Right lobe of liver (tissue), 6 donors: Measurements from ENCODE around the gene ULBP1. TPM values are rescaled to one million over a fixed set of nuclear protein-coding genes. Genes with fewer than 3 reads are reported as not detected.
"Not testable (repeated sequence)": the region's sequence is repeated elsewhere in the genome, so short reads cannot be mapped to it uniquely, and the experiment has no call there.

Source experiments
- ATAC-seq, 4 donors: fragments of 200-7000 bp; cut with Tn5 transposase; one replicate each; pipeline ENCODE4 v1.9.1; 2020; ENCODE audit warnings: mild to moderate bottlenecking in 4 of 4, moderate library complexity in 4 of 4
- DNase-seq, 3 donors: peaks; one replicate each; pipeline ENCODE4 v3.0.0-alpha.2; 2020
- H3K27ac ChIP-seq, 3 donors: fragments of 200-600 bp; one replicate each; pipeline ENCODE4 v1.8.0; 2022
- H3K27me3 ChIP-seq, 2 donors: fragments of 200-600 bp; one replicate each; pipeline ENCODE4 v1.8.0; 2022
- H3K36me3 ChIP-seq, 4 donors: fragments of 200-600 bp; sonication (generic) in 1 of 4; one replicate each; pipeline versions ENCODE4 v1.5.1 to v1.8.0; 2017 to 2022; ENCODE audit warnings: control low read depth in 1 of 4
- H3K4me1 ChIP-seq, 4 donors: fragments of 200-600 bp; sonication (generic) in 1 of 4; one replicate each; pipeline versions ENCODE4 v1.5.1 to v1.8.0; 2017 to 2022; ENCODE audit warnings: control low read depth in 1 of 4
- H3K4me3 ChIP-seq, 3 donors: fragments of 200-600 bp; one replicate each; pipeline ENCODE4 v1.8.0; 2022
- H3K9me3 ChIP-seq, 4 donors: fragments of 200-600 bp; sonication (generic) in 1 of 4; one replicate each; pipeline versions ENCODE4 v1.5.1 to v1.8.0; 2017 to 2022; ENCODE audit warnings: control low read depth in 1 of 4
- POLR2A ChIP-seq: fragments of 450-650 bp; IDR thresholded peaks from one replicate; pipeline ENCODE4 v1.6.1; 2017; ENCODE audit warnings: antibody characterized with exemption, mild to moderate bottlenecking
- WGBS: methylation state at CpG from one replicate; pipeline ENCODE4 v1.1.6; 2018; ENCODE audit warnings: low coverage, low lambda C conversion rate; ENCODE audit not compliant: insufficient coverage; ENCODE audit errors: missing lambda C conversion rate; 5-methylcytosine and 5-hydroxymethylcytosine counted together
- intact Hi-C, 2 donors: fragments of 100-400 bp; cut with DNase I; formaldehyde crosslinking; loops; one replicate each; pipeline versions ENCODE4 v1.11.2 to v1.14.1; 2022
- total RNA-seq, 6 experiments: library from RNA; depleted of rRNA in 2 of 6; stranded (reverse); fragments of >200 nt in 2 of 6; fragmentation: NEBNext Ultra II Directional in 3 of 6; extraction: Animal tissue kit (Norgen Biotek cat#: 25700) in 3 of 6; gene quantifications; one replicate each; pipeline versions ENCODE4 v1.1.0 to v1.2.4, GENCODE V29; 2016 to 2023
- TF ChIP-seq, protein P1 (sequence below), 4 donors: fragments of 200-600 bp in 3 of 4; fragments of 450-650 bp in 1 of 4; IDR thresholded peaks; one replicate each; pipeline versions ENCODE4 v1.5.1 to v1.8.0; 2016 to 2022; ENCODE audit warnings: antibody characterized with exemption in 4 of 4, mild to moderate bottlenecking in 2 of 4
- donor health status: DM: no; HTN: yes; CAD: no.
- donor health status: DM: no; HTN: no; CAD: no.
- donor health status: DM: no; HTN: no; CAD: no.
- donor health status: DM: no; HTN: yes; CAD: no.
- donor health status: DM: no; HTN: yes; CAD: no.

ULBP1 gene
- total RNA-seq, 6 experiments from 2014 or later = 0.07 to 0.43 (median 0.12) TPM; not detected in 1

DNA sequence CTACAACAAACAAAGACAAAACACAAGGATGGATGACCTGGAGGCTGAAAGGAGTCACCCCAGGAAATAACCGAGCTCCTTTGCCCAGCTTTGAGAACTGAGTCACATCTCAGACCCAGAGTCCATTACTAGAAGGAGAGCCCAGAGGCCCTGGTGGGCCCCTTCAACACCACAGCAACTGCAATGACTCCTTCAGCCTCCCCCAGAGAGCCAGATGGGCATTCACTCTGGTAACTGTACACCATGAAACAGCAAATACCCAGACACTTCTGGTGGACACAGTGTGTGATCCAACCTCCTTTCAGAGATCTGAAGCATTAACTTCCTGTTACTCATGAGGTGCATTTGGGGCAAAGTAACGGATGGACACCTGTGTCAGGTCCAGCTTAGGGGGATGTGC is 39.0 kb downstream of the ULBP1 start:
- ATAC-seq = no peak
- H3K4me1 ChIP-seq = peaks cover 0 to 3% (median 1%) of the 10 kb centered on the region in 4 donors
- H3K36me3 ChIP-seq = no peaks in the 10 kb centered on the region
- no peak for TF ChIP-seq POLR2A
- TF ChIP-seq, protein P1, sequence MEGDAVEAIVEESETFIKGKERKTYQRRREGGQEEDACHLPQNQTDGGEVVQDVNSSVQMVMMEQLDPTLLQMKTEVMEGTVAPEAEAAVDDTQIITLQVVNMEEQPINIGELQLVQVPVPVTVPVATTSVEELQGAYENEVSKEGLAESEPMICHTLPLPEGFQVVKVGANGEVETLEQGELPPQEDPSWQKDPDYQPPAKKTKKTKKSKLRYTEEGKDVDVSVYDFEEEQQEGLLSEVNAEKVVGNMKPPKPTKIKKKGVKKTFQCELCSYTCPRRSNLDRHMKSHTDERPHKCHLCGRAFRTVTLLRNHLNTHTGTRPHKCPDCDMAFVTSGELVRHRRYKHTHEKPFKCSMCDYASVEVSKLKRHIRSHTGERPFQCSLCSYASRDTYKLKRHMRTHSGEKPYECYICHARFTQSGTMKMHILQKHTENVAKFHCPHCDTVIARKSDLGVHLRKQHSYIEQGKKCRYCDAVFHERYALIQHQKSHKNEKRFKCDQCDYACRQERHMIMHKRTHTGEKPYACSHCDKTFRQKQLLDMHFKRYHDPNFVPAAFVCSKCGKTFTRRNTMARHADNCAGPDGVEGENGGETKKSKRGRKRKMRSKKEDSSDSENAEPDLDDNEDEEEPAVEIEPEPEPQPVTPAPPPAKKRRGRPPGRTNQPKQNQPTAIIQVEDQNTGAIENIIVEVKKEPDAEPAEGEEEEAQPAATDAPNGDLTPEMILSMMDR (IDR thresholded peaks at IDR 0.05) = no peak
- no peaks in the 10 kb centered on the region for H3K9me3 ChIP-seq
- H3K4me3 ChIP-seq = no peak overlapping the region
- no peak for DNase-seq
- H3K27ac ChIP-seq = no peak overlapping the region
- H3K27me3 ChIP-seq = no peaks in the 10 kb centered on the region
- intact Hi-C loops = no loop called here
- 100% methylated on average over 1 of the region's 2 CpGs for WGBS

DNA sequence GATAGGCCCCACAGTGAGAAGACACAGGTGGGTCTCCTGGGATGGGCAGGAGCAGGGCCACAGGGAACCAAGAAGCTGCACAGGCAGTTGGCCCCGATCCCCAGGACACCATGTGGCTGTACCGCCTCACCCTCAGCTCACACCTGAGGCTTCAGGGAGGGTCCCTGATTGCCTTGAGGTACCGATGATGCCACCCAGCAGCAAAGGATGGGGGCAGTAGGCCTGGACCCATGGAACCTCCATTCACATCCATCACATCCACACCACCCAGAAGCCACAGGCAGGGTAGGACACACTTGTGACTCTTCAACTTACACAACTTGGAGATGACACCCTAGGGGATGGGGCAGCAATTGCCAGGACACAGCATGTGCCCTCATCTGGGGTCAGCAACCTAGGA is 39.9 kb downstream of the ULBP1 start:
- intact Hi-C loops, H3K4me3 ChIP-seq, H3K36me3 ChIP-seq, H3K27me3 ChIP-seq, DNase-seq, H3K9me3 ChIP-seq, H3K27ac ChIP-seq, H3K4me1 ChIP-seq, ATAC-seq: not testable (repeated sequence)
- WGBS = no CpG with 5 or more reads among the region's 3 CpGs

DNA sequence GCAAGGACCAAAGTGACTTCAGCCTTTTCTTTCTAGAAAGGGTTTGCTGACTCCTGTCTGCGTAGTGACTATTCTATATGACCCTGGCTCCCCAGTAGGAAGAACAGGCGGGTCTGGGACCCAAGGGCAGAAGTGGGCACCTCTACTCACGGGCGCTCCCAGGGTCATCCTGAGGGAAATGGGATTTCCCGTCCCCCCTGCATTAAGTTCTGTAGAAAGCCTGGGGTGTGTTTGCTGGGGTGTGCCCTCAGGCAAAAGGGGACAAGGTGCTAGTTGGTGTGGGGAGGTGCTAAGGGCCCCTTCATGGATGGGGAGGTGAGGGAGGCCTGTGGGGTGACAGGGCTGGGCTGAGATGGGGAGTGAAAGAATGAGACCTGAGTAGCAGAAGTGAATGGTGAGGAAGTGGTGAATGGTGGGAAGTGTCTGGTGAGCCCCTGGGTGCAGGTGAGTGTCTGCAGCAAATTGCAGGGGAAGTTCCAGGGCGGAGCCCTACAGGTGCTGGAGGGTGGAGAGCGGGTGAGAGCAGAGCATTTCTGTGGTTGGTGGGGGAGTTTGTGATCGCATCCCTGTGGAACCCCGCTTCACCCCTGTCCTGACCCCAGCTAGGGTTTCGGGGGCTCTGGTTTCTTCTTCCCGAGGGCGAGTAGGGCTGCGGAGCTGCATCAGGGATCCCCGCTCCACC is 40.5 kb downstream of the ULBP1 start:
- Histone ChIP-seq H3K27me3 (no peaks in the 10 kb centered on the region), H3K27ac (no peak overlapping the region), H3K4me1 (peaks cover 0 to 3% (median 1%) of the 10 kb centered on the region in 4 donors), H3K4me3 (peak overlapping the region; percentile 64 to 74 (median 69)), H3K9me3 (no peaks in the 10 kb centered on the region), H3K36me3 (no peaks in the 10 kb centered on the region)
- TF ChIP-seq, protein P1 (IDR thresholded peaks at IDR 0.05) = no peak
- no peak for TF ChIP-seq POLR2A
- ATAC-seq = no peak
- 69% methylated on average over 3 of the region's 14 CpGs for WGBS
- DNase-seq = no peak
- intact Hi-C loops = no loop called here

DNA sequence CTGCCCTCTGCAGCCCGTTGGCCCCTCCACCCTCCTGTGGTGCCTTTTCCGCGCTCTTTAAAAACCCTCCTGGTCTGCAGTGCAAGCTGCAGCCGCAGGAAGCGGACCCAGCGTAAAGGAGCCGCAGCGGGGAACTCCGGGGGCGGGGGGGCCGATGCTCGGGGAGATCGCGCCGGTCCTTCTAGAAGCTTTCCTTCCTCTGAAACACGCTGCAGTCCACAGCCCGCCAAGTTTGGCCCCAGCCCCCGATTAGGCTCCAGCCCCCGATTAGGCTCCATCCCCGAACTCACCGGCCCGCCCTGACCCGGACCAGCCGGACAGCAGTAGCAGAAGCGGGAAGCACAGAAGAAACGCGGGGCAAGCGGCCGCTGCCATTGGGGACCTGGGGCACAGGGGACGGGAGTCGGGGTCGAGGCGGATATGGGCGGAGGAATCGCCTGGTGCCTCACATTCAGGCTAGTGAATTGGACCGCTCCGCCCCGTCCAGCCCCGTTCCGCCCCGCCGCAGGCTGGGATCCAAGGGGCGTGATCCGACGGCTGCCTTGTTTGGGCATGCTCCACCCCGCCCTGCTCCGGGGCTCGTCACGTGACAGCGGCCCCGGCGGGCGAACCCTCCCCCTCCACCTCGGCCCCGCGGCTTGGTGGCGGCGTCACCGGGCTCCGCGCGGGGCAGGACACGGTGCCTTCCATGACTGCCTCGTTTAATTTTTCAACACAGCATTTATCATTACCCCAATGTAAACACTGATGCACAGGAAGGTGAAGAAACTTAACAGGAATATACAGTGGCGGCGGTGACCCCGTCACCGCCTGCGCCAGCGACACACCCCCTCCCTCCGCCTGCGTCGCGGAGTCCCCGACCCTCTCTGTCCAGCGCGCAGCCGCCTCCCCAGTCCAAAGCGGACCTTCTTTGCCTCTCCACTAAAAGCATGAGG is 41.3 kb downstream of the ULBP1 start:
- 0% methylated on average over 23 of the region's 79 CpGs for WGBS
- Histone ChIP-seq H3K4me3 (peak overlapping the region; percentile 64 to 74 (median 69)), H3K27me3 (no peaks in the 10 kb centered on the region), H3K9me3 (no peaks in the 10 kb centered on the region), H3K4me1 (peaks cover 0 to 3% (median 1%) of the 10 kb centered on the region in 4 donors), H3K36me3 (no peaks in the 10 kb centered on the region), H3K27ac (no peak overlapping the region)
- no peak for TF ChIP-seq POLR2A
- TF ChIP-seq, protein P1 (IDR thresholded peaks at IDR 0.05) = peak in 1 of 4 donors; percentile 12
- intact Hi-C loops = no loop called here
- peak; percentile 96 to 97 (median 97) for DNase-seq
- ATAC-seq = peak; percentile 97 to 98 (median 98)
